Glutamatergic neuron (in vitro differentiated cells): ENCODE data around the gene GNPAT. TPM values are rescaled to one million over a fixed set of nuclear protein-coding genes. Genes with fewer than 3 reads are reported as not detected.
A peak's percentile ranks its signal among the peaks of the same experiment; 100 is the strongest.

Source experiments
- DNase-seq: peaks from one replicate; pipeline ENCODE4 v3.0.0; 2022
- H3K27ac Mint-ChIP-seq: one replicate; pipeline ENCODE4 v1.8.0; 2020; ENCODE audit warnings: mild to moderate bottlenecking, mixed read lengths, inconsistent platforms; ENCODE audit not compliant: unreplicated experiment
- H3K27me3 Mint-ChIP-seq: one replicate; pipeline ENCODE4 v1.8.0; 2020; ENCODE audit warnings: mild to moderate bottlenecking, moderate library complexity, mixed read lengths, inconsistent platforms; ENCODE audit not compliant: unreplicated experiment
- H3K36me3 Mint-ChIP-seq: one replicate; pipeline ENCODE4 v1.8.0; 2020; ENCODE audit warnings: mild to moderate bottlenecking, mixed read lengths, inconsistent platforms; ENCODE audit not compliant: unreplicated experiment
- H3K4me1 Mint-ChIP-seq: one replicate; pipeline ENCODE4 v1.8.0; 2020; ENCODE audit warnings: mild to moderate bottlenecking, low read depth, mixed read lengths, inconsistent platforms; ENCODE audit not compliant: unreplicated experiment
- H3K4me3 Mint-ChIP-seq: one replicate; pipeline ENCODE4 v1.8.0; 2020; ENCODE audit warnings: mild to moderate bottlenecking, mixed read lengths, inconsistent platforms; ENCODE audit not compliant: unreplicated experiment
- H3K9me3 Mint-ChIP-seq: one replicate; pipeline ENCODE4 v1.8.0; 2020; ENCODE audit warnings: mild to moderate bottlenecking, moderate library complexity, mixed read lengths, inconsistent platforms; ENCODE audit not compliant: unreplicated experiment
- CTCF ChIP-seq: fragments of 200-600 bp; sonication (generic); IDR thresholded peaks from one replicate; pipeline ENCODE4 v1.5.0; 2021; ENCODE audit not compliant: partially characterized antibody, unreplicated experiment
- total RNA-seq: library from RNA; stranded (reverse); fragmentation: NEBNext Ultra II Directional; extraction: Animal tissue kit (Norgen Biotek cat#: 25700); gene quantifications from one replicate; pipeline ENCODE4 v1.2.1, GENCODE V29; 2021; ENCODE audit not compliant: unreplicated experiment

Gene GNPAT
- total RNA-seq, 1 donor from 2014 or later: 53.9 TPM

- H3K9me3 Mint-ChIP-seq: peaks cover 1% of the 10 kb centered on the region
- no peak overlapping the region for H3K4me3 Mint-ChIP-seq
- H3K4me1 Mint-ChIP-seq: no peaks in the 10 kb centered on the region
- no peak for TF ChIP-seq CTCF
- H3K27ac Mint-ChIP-seq: no peak overlapping the region
- peaks cover 9% of the 10 kb centered on the region for H3K36me3 Mint-ChIP-seq
- DNase-seq: no peak
- peaks cover 2% of the 10 kb centered on the region for H3K27me3 Mint-ChIP-seq
Observed at GRCh38 chr1:231274119-231274825, 33.3 kb downstream of the GNPAT start.

GRCh38 chr1:231278100-231278790, 37.2 kb downstream of the GNPAT start:
- Mint-ChIP-seq H3K36me3 (peaks cover 3% of the 10 kb centered on the region), H3K4me3 (peak overlapping the region; percentile 39), H3K27ac (peak overlapping the region; percentile 15), H3K27me3 (no peaks in the 10 kb centered on the region), H3K4me1 (no peaks in the 10 kb centered on the region), H3K9me3 (peaks cover 1% of the 10 kb centered on the region)
- DNase-seq: no peak
- no peak for TF ChIP-seq CTCF

- no peak for TF ChIP-seq CTCF
- no peak for DNase-seq
- Mint-ChIP-seq H3K27ac (no peak overlapping the region), H3K36me3 (peaks cover 3% of the 10 kb centered on the region), H3K4me1 (no peaks in the 10 kb centered on the region), H3K4me3 (no peak overlapping the region), H3K27me3 (no peaks in the 10 kb centered on the region), H3K9me3 (peaks cover 1% of the 10 kb centered on the region)
Observed at GRCh38 chr1:231279081-231279480, 38.1 kb downstream of the GNPAT start.

- Mint-ChIP-seq H3K4me3 (no peak overlapping the region), H3K27ac (no peak overlapping the region), H3K4me1 (no peaks in the 10 kb centered on the region), H3K36me3 (no peaks in the 10 kb centered on the region), H3K9me3 (peaks cover 1% of the 10 kb centered on the region), H3K27me3 (no peaks in the 10 kb centered on the region)
- DNase-seq: no peak
- no peak for TF ChIP-seq CTCF
Observed at GRCh38 chr1:231279683-231280082, 38.7 kb downstream of the GNPAT start.

- Mint-ChIP-seq H3K36me3 (no peaks in the 10 kb centered on the region), H3K27ac (no peak overlapping the region), H3K4me1 (no peaks in the 10 kb centered on the region), H3K9me3 (no peaks in the 10 kb centered on the region), H3K4me3 (no peak overlapping the region), H3K27me3 (no peaks in the 10 kb centered on the region)
- no peak for TF ChIP-seq CTCF
- no peak for DNase-seq
Observed at GRCh38 chr1:231284441-231284840, 43.4 kb downstream of the GNPAT start.
